HG03521 (cell line): ENCODE results near the gene PARD3B.

Experiments
- ATAC-seq: cut with Tn5 transposase; IDR thresholded peaks from one replicate; pipeline ENCODE4 v1.9.1; 2021; ENCODE audit warnings: mild to moderate bottlenecking, moderate library complexity; ENCODE audit not compliant: unreplicated experiment

Gene PARD3B

DNA sequence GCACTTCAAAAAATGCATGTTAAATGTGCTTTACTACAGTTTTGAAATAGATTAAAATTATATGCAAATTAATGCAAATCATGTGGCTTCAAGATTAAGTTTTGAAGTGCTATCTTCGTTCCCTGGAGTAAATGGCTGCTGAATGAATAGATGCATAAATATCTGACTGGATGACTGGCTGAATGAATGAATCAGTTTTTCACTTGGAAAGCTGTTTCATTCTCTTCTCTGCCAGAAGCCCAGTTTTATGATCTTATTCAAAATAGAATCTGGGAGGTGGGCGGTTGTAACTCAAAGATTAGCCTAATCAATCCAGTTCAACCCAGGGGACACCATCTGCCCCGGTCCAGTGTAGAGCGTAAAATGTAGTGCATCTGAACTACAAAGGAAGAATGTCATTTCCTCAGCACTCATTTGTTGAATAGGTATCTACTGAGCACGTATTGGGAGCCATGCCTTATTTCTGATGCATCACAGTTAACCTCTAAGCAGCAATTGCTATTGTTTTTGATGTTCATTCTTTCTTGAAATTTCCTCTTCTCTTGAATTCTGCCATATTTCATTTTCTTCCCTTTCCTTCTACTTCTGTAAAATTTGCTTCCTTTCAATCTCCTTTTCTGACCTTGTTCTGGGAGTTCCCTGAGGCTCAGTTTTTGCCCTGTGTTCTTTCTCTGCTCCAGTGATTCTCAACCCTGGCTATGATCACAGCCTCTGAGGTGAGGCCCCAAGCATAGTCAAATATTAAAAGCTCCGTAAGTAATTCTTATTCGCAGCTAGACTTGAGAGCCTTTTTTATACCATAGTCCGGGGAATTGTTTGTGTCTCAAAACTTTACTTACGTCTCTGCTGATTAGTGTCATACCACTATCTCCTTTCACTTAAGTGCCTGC lies 282.7 kb downstream of the PARD3B start:
- ATAC-seq, result no peak

DNA sequence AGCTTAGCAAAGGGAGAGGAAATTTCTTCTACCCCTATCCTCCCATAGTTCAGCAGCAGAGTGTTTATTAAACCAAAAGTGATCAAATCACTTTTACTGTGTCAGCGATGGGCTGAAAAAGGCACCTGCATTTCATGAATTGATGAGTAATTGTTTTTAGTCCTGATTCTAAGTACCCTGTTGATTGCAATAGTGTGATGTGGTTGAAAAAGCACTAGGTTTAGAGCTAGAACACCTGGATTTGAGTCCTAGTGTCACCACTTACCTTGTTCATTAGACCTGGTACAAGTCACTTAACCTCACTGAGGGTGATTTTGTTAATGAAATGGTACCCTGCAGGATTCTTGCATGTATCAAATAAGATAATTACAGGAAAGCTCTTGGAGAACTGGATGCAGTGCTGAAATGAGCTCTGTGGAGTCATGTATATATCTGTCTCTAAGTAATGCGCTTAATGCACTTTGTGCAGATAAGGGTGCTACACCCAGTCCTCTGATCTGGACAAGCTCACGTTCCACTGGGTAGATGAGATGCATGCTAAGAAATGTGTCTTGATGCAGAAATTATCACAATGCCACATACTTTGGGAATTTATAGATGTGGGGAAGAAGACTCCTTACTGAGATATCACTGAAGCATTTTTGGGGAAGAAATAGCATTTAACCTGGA lies 289.6 kb downstream of the PARD3B start:
- no peak for ATAC-seq

GRCh38 chr2:204835786-204836185 lies 290.5 kb downstream of the PARD3B start:
- no peak for ATAC-seq

DNA sequence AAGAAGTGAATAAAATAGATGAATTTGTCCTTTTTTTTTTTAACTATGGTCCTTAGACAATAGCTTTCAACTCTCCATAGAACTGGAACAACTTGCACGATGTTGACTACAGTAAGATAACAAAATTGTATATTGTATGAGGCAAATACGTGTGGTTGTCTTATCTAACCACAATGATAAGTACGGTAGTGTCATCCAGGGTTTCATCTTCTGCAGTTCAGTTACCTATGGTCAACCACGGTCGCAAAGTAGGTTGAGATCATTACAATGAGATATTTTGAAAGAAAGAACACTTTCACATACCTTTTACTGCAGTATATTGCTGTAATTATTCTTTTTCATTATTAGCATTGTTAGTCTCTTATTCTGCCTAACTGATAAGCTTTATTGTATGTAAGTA lies 295.2 kb downstream of the PARD3B start:
- ATAC-seq, result no peak

GRCh38 chr2:204842068-204842467 lies 296.8 kb downstream of the PARD3B start:
- no peak for ATAC-seq

DNA sequence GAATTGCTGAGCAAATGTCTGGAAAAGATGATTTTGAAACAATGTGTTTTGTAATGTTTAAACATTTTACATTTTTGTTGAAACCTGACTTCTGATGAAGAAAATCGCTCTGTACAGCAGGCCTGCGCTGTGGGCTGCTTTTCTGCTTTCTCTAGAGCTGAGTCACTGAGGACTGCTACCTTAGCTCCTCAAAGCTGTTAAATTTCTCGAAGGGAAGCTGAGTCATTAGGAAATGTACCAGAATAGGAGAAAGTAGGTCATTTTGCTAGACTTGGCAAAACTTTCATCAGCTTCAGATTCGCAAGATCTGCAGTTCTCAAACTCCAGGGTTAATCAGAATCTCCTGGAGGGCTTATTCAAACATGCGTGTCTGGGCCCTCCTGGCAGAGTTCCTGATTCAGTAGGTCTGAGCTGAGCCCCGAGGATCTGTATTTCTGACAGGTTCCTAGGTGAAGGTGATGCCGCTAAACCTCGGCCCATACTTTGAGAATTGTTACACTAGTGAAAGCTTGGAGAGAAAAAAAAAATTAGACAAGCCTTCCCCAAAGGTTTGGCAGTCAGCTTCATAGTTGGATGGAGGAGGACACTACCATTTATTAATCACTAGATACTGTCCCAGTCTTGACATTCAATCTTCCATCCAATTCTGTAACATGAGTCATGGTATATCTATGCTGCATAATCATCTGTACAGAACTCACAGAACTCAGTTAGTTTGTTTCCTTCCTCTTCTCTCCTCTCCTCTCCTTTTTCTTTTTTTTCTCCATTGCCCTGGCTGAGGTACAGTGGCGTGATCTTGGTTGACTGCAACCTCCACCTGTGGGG lies 297.6 kb downstream of the PARD3B start:
- ATAC-seq, result no peak

DNA sequence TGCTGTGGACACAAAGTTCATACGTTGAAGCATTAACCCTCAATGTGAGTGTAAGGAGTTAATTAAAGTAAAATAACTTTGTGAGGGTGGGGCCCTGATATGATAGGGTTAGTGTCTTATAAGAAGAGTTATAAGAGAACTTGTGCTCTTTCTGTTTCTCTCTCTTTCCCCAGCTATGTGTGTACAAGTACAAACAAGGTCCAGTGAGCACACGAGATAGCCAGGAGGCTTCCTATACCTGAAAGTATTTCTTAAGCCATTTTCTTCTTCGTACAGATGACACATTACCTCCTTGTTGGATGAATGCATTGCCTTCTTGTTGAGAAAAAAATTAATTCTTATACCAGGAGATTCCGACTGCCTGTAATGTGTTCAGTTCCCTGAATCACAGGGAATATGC lies 301.2 kb downstream of the PARD3B start:
- ATAC-seq, result no peak

DNA sequence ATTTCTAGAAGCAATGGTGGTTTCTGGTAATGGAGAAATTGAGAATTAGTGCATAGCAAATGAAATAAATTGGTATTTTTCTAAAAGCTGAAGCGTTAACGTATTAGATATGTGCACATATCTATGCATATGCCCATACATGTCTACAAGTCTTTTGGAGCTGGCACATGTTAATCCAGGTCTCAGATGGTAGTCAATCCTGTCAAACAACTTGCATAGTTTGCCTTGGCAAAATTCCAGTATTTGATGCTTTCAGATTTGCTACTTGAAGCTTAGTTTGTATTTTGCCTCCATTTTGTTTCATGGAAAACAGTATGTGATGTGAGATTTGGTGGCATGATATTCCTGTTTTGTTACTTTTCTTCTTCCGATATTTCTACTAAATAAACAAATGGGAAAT lies 304.6 kb downstream of the PARD3B start:
- ATAC-seq, result no peak

- ATAC-seq, result no peak
Measured at GRCh38 chr2:204850581-204850980, 305.3 kb downstream of the PARD3B start.

DNA sequence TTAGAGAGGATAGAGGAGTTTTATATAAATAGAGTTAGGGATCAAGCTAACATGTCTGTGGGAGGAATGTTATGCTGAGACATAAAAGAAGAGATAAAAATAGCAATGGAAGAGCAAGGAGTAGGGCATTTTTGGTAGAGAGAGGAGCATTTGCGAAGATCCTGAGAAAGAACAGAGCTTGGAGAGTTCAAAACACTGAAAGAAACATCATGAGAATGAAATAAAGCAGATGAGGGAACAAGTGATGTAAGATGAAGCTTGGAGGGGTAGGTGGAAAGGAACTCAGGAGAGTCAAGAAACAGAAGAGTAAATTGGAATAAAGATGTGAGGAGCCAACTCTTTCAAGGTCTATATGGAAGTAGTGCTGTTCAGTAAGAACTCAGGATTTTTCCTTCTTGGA lies 308.6 kb downstream of the PARD3B start:
- ATAC-seq, result no peak

GRCh38 chr2:204860274-204860673 lies 315.0 kb downstream of the PARD3B start:
- no peak for ATAC-seq

DNA sequence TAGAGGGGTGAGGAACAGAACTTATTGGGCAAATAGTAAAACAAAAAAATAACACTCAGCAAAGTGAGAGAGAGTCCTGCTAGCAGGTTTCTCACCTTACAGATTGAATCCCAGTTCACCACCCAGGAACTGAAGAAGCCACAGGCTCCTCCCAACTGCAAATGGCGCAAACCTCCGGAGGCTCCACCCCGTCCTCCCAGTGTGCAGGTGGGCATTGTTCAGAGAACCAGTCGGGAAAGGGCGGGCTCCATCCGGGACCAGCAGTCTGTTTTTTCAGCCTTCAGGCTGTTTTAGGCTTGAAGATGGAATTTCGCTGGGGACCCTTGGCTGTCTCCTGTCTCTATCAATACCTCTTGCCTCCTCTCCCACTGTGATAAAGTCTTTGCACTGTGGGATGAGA lies 317.5 kb downstream of the PARD3B start:
- no peak for ATAC-seq

DNA sequence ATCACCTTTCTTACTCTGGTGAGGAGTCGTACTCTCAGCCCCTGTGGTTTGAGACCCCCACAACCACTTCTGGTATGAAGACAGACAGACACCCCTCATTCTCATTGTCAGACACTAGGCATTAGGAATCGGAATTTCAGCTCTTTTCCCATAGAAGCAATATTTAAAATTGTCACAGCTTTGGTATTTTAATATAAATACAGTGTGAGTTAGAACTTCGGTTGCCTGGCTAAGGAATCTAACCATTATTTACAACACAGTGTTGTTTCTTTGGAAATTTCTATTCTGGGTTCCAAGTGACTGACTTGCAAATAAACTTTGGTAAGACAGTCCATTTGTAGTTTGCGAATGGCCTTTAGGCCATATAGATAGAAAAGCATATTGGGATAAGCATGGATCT lies 318.1 kb downstream of the PARD3B start:
- ATAC-seq, result no peak

GRCh38 chr2:204869132-204869823 lies 324.0 kb downstream of the PARD3B start:
- ATAC-seq, result no peak

- no peak for ATAC-seq
Measured at GRCh38 chr2:204870053-204870452, 324.8 kb downstream of the PARD3B start.

DNA sequence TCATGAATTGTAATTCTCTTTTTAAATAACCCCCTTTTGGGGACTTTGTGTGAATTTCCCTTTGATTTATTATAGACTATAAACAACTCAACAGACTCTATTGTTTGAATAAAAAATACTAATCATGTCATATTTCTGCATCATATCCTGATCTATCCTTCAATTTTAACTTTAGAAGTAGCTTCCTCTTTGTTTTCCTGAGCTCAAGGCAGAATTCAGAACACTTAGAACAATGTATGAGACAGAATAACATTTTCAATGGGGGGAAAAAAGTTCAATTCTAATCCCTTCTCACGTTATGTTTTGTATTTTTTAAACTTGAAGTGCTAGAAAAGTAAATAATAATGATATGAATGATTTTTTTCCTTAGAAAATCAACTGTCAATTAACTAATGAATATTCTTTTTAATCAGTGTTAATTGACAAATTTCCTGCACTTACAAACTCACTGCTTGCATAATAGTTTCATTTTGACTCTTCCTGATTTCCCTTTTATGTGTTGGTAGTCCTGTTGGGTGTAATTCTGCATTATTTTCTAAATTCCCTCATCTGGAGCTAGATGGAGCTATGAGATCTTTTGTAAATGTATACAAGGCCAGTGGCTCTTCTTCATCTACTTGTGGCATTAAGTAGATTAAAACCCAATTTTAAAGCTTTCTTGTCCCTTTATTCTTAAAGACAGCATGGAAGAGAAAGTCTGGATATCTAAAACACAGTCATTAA lies 326.1 kb downstream of the PARD3B start:
- ATAC-seq, result no peak

GRCh38 chr2:204876311-204876710 lies 331.0 kb downstream of the PARD3B start:
- ATAC-seq, result no peak

GRCh38 chr2:204877691-204878090 lies 332.4 kb downstream of the PARD3B start:
- ATAC-seq, result no peak

- no peak for ATAC-seq
Measured at GRCh38 chr2:204880928-204881327, 335.7 kb downstream of the PARD3B start.

GRCh38 chr2:204881655-204882054 lies 336.4 kb downstream of the PARD3B start:
- no peak for ATAC-seq
